ENCODE results near the gene TBC1D28. TPM values are rescaled to one million over a fixed set of nuclear protein-coding genes. Genes with fewer than 3 reads are reported as not detected.
"Not testable (repeated sequence)": the region's sequence is repeated elsewhere in the genome, so short reads cannot be mapped to it uniquely, and the experiment has no call there.

TBC1D28 gene
- total RNA-seq, 1 donor from 2014 or later: not detected

- DNase-seq (ENCODE audit: low spot score); H3K4me3 Mint-ChIP-seq (ENCODE audit: unreplicated experiment); H3K27ac Mint-ChIP-seq (ENCODE audit: unreplicated experiment); H3K36me3 Mint-ChIP-seq (ENCODE audit: low read depth, unreplicated experiment); H3K4me1 Mint-ChIP-seq (ENCODE audit: unreplicated experiment); H3K27me3 Mint-ChIP-seq (ENCODE audit: unreplicated experiment); H3K9me3 Mint-ChIP-seq (ENCODE audit: unreplicated experiment): not testable (repeated sequence)
Measured at GRCh38 chr17:18593138-18593537, 51.1 kb downstream of the TBC1D28 start.

Other genes with a start within 250 kb of the TBC1D28 start
- 0.21 TPM for gene LGALS9C, start 167.6 kb downstream of the TBC1D28 start, total RNA-seq (ENCODE audit: unreplicated experiment)
- gene FOXO3B, start 37.9 kb upstream of the TBC1D28 start, total RNA-seq (ENCODE audit: unreplicated experiment): 14.2 TPM
- not detected for gene FBXW10, start 99.7 kb upstream of the TBC1D28 start, total RNA-seq (ENCODE audit: unreplicated experiment)
- gene TVP23B, start 136.8 kb upstream of the TBC1D28 start, total RNA-seq (ENCODE audit: unreplicated experiment): 11.6 TPM
- 32.4 TPM for gene PRPSAP2, start 213.7 kb upstream of the TBC1D28 start, total RNA-seq (ENCODE audit: unreplicated experiment)

All from endothelial cell (in vitro differentiated cells).